K562 (cell line): ENCODE data around the gene SNRPB. TPM values are rescaled to one million over a fixed set of nuclear protein-coding genes. Genes with fewer than 3 reads are reported as not detected.

Experiments used
- BHLHE40 ChIP-seq: IDR thresholded peaks from 2 replicates; pipeline ENCODE4 v1.6.1; 2011; ENCODE audit warnings: low read length, improper control_type of control experiment
- CHD1 ChIP-seq: fragments of 200-600 bp; sonication (generic); IDR thresholded peaks from one replicate; pipeline ENCODE4 v1.6.1; 2012; ENCODE audit warnings: mild to moderate bottlenecking, moderate library complexity, low read length, inconsistent platforms
- E4F1 ChIP-seq: fragments of 250-450 bp; sonication (Bioruptor Pico); IDR thresholded peaks from 2 replicates; pipeline ENCODE4 v1.5.0; 2021; ENCODE audit warnings: mild to moderate bottlenecking, borderline replicate concordance
- ETV6 ChIP-seq, 3 experiments: fragments of 150-350 bp in 1 of 3; sonication (generic) in 1 of 3; formaldehyde crosslinking in 1 of 3; IDR thresholded peaks; 2 replicates each; pipeline versions ENCODE4 v1.6.1 to v1.8.0; 2014 to 2022; ENCODE audit warnings: borderline replicate concordance in 2 of 3, low read depth in 2 of 3, antibody characterized with exemption in 1 of 3, low read length in 1 of 3, mild to moderate bottlenecking in 1 of 3, missing genetic modification reagents in 1 of 3
- HEY1 ChIP-seq: fragments of 250-450 bp; sonication (Bioruptor Pico); IDR thresholded peaks from 2 replicates; pipeline ENCODE4 v1.5.0; 2020; ENCODE audit warnings: mild to moderate bottlenecking, moderate library complexity, borderline replicate concordance
- HMG20B ChIP-seq: fragments of 250-450 bp; sonication (Bioruptor Pico); IDR thresholded peaks from 2 replicates; pipeline ENCODE4 v1.5.0; 2021; ENCODE audit warnings: mild to moderate bottlenecking
- HSF4 ChIP-seq: fragments of 250-450 bp; sonication (Bioruptor Pico); IDR thresholded peaks from 2 replicates; pipeline ENCODE4 v2.1.2; 2022; ENCODE audit warnings: mild to moderate bottlenecking, moderate library complexity, borderline replicate concordance
- MAFF ChIP-seq: IDR thresholded peaks from 2 replicates; pipeline ENCODE4 v1.6.1; 2012; ENCODE audit warnings: low read length, improper control_type of control experiment
- MEF2D ChIP-seq: conservative IDR thresholded peaks from 2 replicates; pipeline ENCODE4 v1.6.1; 2016; ENCODE audit warnings: low read depth, missing genetic modification characterization, missing compliant biosample characterization
- PHB ChIP-seq: fragments of 250-450 bp; sonication (Bioruptor Pico); IDR thresholded peaks from 2 replicates; pipeline ENCODE4 v1.5.0; 2021
- STAT5B ChIP-seq: fragments of 250-450 bp; sonication (Bioruptor Pico); IDR thresholded peaks from 2 replicates; pipeline ENCODE4 v1.8.0; 2021; ENCODE audit warnings: mild to moderate bottlenecking, inconsistent platforms
- TAF15 ChIP-seq: fragments of 200-400 bp; formaldehyde crosslinking; IDR thresholded peaks from 2 replicates; pipeline ENCODE4 v1.6.1; 2017; ENCODE audit warnings: mild to moderate bottlenecking, low read depth, low read length, moderate library complexity
- TCFL5 ChIP-seq: fragments of 250-450 bp; sonication (Bioruptor Pico); conservative IDR thresholded peaks from 2 replicates; pipeline ENCODE4 v1.6.1; 2021; ENCODE audit warnings: mild to moderate bottlenecking, moderate library complexity, matching md5 sums
- USF2 ChIP-seq: sonication (generic); formaldehyde crosslinking; IDR thresholded peaks from 2 replicates; pipeline ENCODE4 v1.5.0; 2020; ENCODE audit warnings: missing genetic modification reagents
- ZBTB49 ChIP-seq: sonication (generic); formaldehyde crosslinking; IDR thresholded peaks from 2 replicates; pipeline ENCODE4 v1.8.0; 2022; ENCODE audit warnings: missing genetic modification reagents, mild to moderate bottlenecking, borderline replicate concordance
- ZNF212 ChIP-seq: fragments of 450-650 bp; formaldehyde crosslinking; IDR thresholded peaks from 2 replicates; pipeline ENCODE4 v1.4.0; 2020; ENCODE audit warnings: mild to moderate bottlenecking
- ZNF24 ChIP-seq: fragments of 450-650 bp; IDR thresholded peaks from 2 replicates; pipeline ENCODE4 v1.6.1; 2016
- ZNF282 ChIP-seq: sonication (generic); formaldehyde crosslinking; IDR thresholded peaks from 2 replicates; pipeline ENCODE4 v1.8.1; 2023; ENCODE audit warnings: missing genetic modification reagents
- ZNF395 ChIP-seq: fragments of 200-800 bp; sonication (Bioruptor generic); IDR thresholded peaks from 2 replicates; pipeline ENCODE4 v1.6.1; 2017; ENCODE audit warnings: missing genetic modification characterization, missing compliant biosample characterization
- ZNF76 ChIP-seq: fragments of 250-450 bp; sonication (Bioruptor Pico); IDR thresholded peaks from 2 replicates; pipeline ENCODE4 v1.4.0; 2020; ENCODE audit warnings: mild to moderate bottlenecking, moderate library complexity, borderline replicate concordance
- ZNF785 ChIP-seq: fragments of 250-450 bp; sonication (Bioruptor Pico); IDR thresholded peaks from 2 replicates; pipeline ENCODE4 v1.4.0; 2020; ENCODE audit warnings: mild to moderate bottlenecking
- polyA plus RNA-seq, 8 experiments: library from polyadenylated mRNA; depleted of rRNA in 4 of 8; stranded (reverse) in 5 of 8; unstranded in 3 of 8; fragments of >200 nt; fragmentation: Nextera tagmentation in 2 of 8; fragmentation: Illumina TruSeq in 1 of 8; extraction: Ambion mirVana in 2 of 8; extraction: Trizol in 1 of 8; gene quantifications; 2 replicates each; pipeline versions ENCODE4 v1.2.1 to v1.2.3, GENCODE V29; 2011 to 2014; ENCODE audit warnings: inconsistent platforms in 1 of 8, missing spikeins in 1 of 8
- total RNA-seq, 7 experiments: library from RNA; depleted of rRNA in 6 of 7; stranded (reverse); fragments of >200 nt in 6 of 7; fragmentation: Illumina TruSeq in 2 of 7; extraction: Trizol in 2 of 7; gene quantifications; 2 replicates each; pipeline versions ENCODE4 v1.2.1 to v1.2.3, GENCODE V29; 2011 to 2021; ENCODE audit warnings: low replicate concordance in 1 of 7

The SNRPB gene
- total and polyA plus RNA-seq, 9 of the 15 experiments (the other 6 are each of a cell fraction or from before 2014, with no cell fraction given), result 13.1 to 615 (median 266) TPM

- TF ChIP-seq HMG20B (CRISPR knock-in tag), result no peak
- TF ChIP-seq ZNF212 (CRISPR knock-in tag), result no peak
- TF ChIP-seq ZBTB49 (CRISPR knock-in tag), result no peak; the same call in 1 of the 2 replicates
- TF ChIP-seq MAFF, result no peak
- no peak for TF ChIP-seq ZNF282 (CRISPR knock-in tag)
- no peak for TF ChIP-seq HEY1 (CRISPR knock-in tag)
- TF ChIP-seq PHB (CRISPR knock-in tag), result no peak
- no peak for TF ChIP-seq CHD1
- TF ChIP-seq MEF2D (tag), result no peak
- TF ChIP-seq ZNF76 (CRISPR knock-in tag), result no peak
- TF ChIP-seq ZNF785, result no peak
- no peak for TF ChIP-seq STAT5B (CRISPR knock-in tag)
- TF ChIP-seq TCFL5, result no peak
- TF ChIP-seq ZNF24, result no peak
- TF ChIP-seq TAF15, result no peak
- TF ChIP-seq USF2 (CRISPR knock-in tag), result no peak
- 0 out of 2 replicates have a peak, but pooled peaks have one; percentile 4 for TF ChIP-seq BHLHE40
- TF ChIP-seq HSF4 (CRISPR knock-in tag), result no peak
- TF ChIP-seq ZNF395 (CRISPR knock-in tag), result 0 out of 2 replicates have a peak, but pooled peaks have one; percentile 14
- TF ChIP-seq ETV6 (IDR thresholded peaks at IDR 0.05; ENCODE audit: borderline replicate concordance in 1 of 2, low read depth in 2 of 2, low read length in 1 of 2), result no peak
- TF ChIP-seq ETV6 (CRISPR knock-in tag; IDR thresholded peaks at IDR 0.05; ENCODE audit: borderline replicate concordance), result no peak
- TF ChIP-seq E4F1 (CRISPR knock-in tag), result no peak
These were observed 38.3 kb upstream of the SNRPB start, which contains the start of gene ZNF343 (continued) for GRCh38 chr20:2508631-2509467.
